IPS DF 6.9 (cell line): ENCODE measurements around the gene CRTAP.
"Not testable (repeated sequence)": the region's sequence is repeated elsewhere in the genome, so short reads cannot be mapped to it uniquely, and the experiment has no call there.

Source experiments
- DNase-seq: peaks from one replicate; pipeline ENCODE4 v3.0.0-alpha.2; 2013; ENCODE audit warnings: low read depth, low spot score
- H3K27ac ChIP-seq: one replicate; pipeline ENCODE4 v1.5.1; 2013; ENCODE audit warnings: low read length, control low read depth
- H3K27me3 ChIP-seq: 2 replicates; pipeline ENCODE4 v1.6.1; 2013; ENCODE audit warnings: mild to moderate bottlenecking, low read length; ENCODE audit not compliant: control insufficient read depth, insufficient read depth
- H3K36me3 ChIP-seq: 2 replicates; pipeline ENCODE4 v1.6.1; 2013; ENCODE audit warnings: low read length; ENCODE audit not compliant: control insufficient read depth, insufficient read depth
- H3K4me1 ChIP-seq: 2 replicates; pipeline ENCODE4 v1.6.1; 2013; ENCODE audit warnings: low read length; ENCODE audit not compliant: control insufficient read depth, insufficient read depth
- H3K4me3 ChIP-seq: 2 replicates; pipeline ENCODE4 v1.5.1; 2013; ENCODE audit warnings: mild to moderate bottlenecking, low read length
- H3K9me3 ChIP-seq: 2 replicates; pipeline ENCODE4 v1.6.1; 2013; ENCODE audit warnings: low read length, inconsistent platforms; ENCODE audit not compliant: control insufficient read depth, insufficient read depth
- WGBS: extraction: QIAGEN DNeasy Blood & Tissue Kit; methylation state at CpG from one replicate; pipeline ENCODE4 v1.1.7; 2013; ENCODE audit warnings: mixed read lengths, missing lambda C conversion rate; ENCODE audit not compliant: insufficient read length, insufficient coverage; 5-methylcytosine and 5-hydroxymethylcytosine counted together

CRTAP gene

GRCh38 chr3:33152363-33153360 lies 38.8 kb downstream of the CRTAP start:
- Histone ChIP-seq H3K27ac (no peak overlapping the region), H3K4me3 (no peak overlapping the region), H3K36me3 (no peaks in the 10 kb centered on the region), H3K4me1 (no peaks in the 10 kb centered on the region), H3K9me3 (no peaks in the 10 kb centered on the region), H3K27me3 (no peaks in the 10 kb centered on the region)
- DNase-seq, result no peak
- no CpG with 5 or more reads among the region's 19 CpGs for WGBS

- no peaks in the 10 kb centered on the region for H3K4me1 ChIP-seq
- H3K4me3 ChIP-seq, result no peak overlapping the region
- no peaks in the 10 kb centered on the region for H3K9me3 ChIP-seq
- no peak overlapping the region for H3K27ac ChIP-seq
- WGBS, result no CpG with 5 or more reads among the region's 4 CpGs
- no peaks in the 10 kb centered on the region for H3K36me3 ChIP-seq
- no peaks in the 10 kb centered on the region for H3K27me3 ChIP-seq
- DNase-seq, result no peak
Measured at GRCh38 chr3:33153782-33154181, 40.0 kb downstream of the CRTAP start.

- Histone ChIP-seq H3K4me1 (no peaks in the 10 kb centered on the region), H3K9me3 (no peaks in the 10 kb centered on the region), H3K36me3 (no peaks in the 10 kb centered on the region), H3K27ac (no peak overlapping the region), H3K27me3 (no peaks in the 10 kb centered on the region), H3K4me3 (no peak overlapping the region)
- WGBS, result no CpG with 5 or more reads among the region's 3 CpGs
- DNase-seq, result no peak
Measured at GRCh38 chr3:33155301-33155700, 41.5 kb downstream of the CRTAP start.

GRCh38 chr3:33159234-33159633 lies 45.4 kb downstream of the CRTAP start:
- WGBS, result no CpG with 5 or more reads among the region's 4 CpGs
- no peak overlapping the region for H3K27ac ChIP-seq
- H3K4me3 ChIP-seq, result no peak overlapping the region
- H3K9me3 ChIP-seq, result no peaks in the 10 kb centered on the region
- no peak for DNase-seq
- H3K27me3 ChIP-seq, result no peaks in the 10 kb centered on the region
- no peaks in the 10 kb centered on the region for H3K36me3 ChIP-seq
- H3K4me1 ChIP-seq, result no peaks in the 10 kb centered on the region

GRCh38 chr3:33159981-33160380 lies 46.2 kb downstream of the CRTAP start:
- no peak for DNase-seq
- no peaks in the 10 kb centered on the region for H3K4me1 ChIP-seq
- WGBS, result no CpG with 5 or more reads among the region's 3 CpGs
- H3K36me3 ChIP-seq, result no peaks in the 10 kb centered on the region
- no peaks in the 10 kb centered on the region for H3K27me3 ChIP-seq
- no peak overlapping the region for H3K27ac ChIP-seq
- H3K9me3 ChIP-seq, result no peaks in the 10 kb centered on the region
- no peak overlapping the region for H3K4me3 ChIP-seq

- not testable (repeated sequence) for H3K36me3 ChIP-seq, H3K9me3 ChIP-seq, H3K27me3 ChIP-seq, DNase-seq, H3K4me1 ChIP-seq, H3K4me3 ChIP-seq, H3K27ac ChIP-seq
- no CpG with 5 or more reads among the region's 5 CpGs for WGBS
Measured at GRCh38 chr3:33162621-33163020, 48.8 kb downstream of the CRTAP start.

GRCh38 chr3:33165372-33165771 lies 51.6 kb downstream of the CRTAP start:
- no peaks in the 10 kb centered on the region for H3K27me3 ChIP-seq
- no peak overlapping the region for H3K27ac ChIP-seq
- DNase-seq, result no peak
- no peaks in the 10 kb centered on the region for H3K9me3 ChIP-seq
- H3K4me3 ChIP-seq, result no peak overlapping the region
- H3K36me3 ChIP-seq, result no peaks in the 10 kb centered on the region
- no peaks in the 10 kb centered on the region for H3K4me1 ChIP-seq
- no CpG with 5 or more reads among the region's 1 CpG for WGBS

GRCh38 chr3:33166095-33166494 lies 52.3 kb downstream of the CRTAP start:
- H3K27ac ChIP-seq, result no peak overlapping the region
- H3K27me3 ChIP-seq, result no peaks in the 10 kb centered on the region
- no peak for DNase-seq
- WGBS, result no CpG with 5 or more reads among the region's 2 CpGs
- H3K4me3 ChIP-seq, result no peak overlapping the region
- no peaks in the 10 kb centered on the region for H3K4me1 ChIP-seq
- H3K36me3 ChIP-seq, result no peaks in the 10 kb centered on the region
- no peaks in the 10 kb centered on the region for H3K9me3 ChIP-seq

GRCh38 chr3:33167284-33167683 lies 53.5 kb downstream of the CRTAP start:
- Histone ChIP-seq H3K4me3 (no peak overlapping the region), H3K36me3 (no peaks in the 10 kb centered on the region), H3K27ac (no peak overlapping the region), H3K27me3 (no peaks in the 10 kb centered on the region), H3K4me1 (no peaks in the 10 kb centered on the region), H3K9me3 (no peaks in the 10 kb centered on the region)
- WGBS, result no CpG with 5 or more reads among the region's 3 CpGs
- no peak for DNase-seq

GRCh38 chr3:33167716-33168336 lies 54.0 kb downstream of the CRTAP start:
- Histone ChIP-seq H3K4me3 (no peak overlapping the region), H3K27me3 (no peaks in the 10 kb centered on the region), H3K4me1 (no peaks in the 10 kb centered on the region), H3K27ac (no peak overlapping the region), H3K36me3 (no peaks in the 10 kb centered on the region), H3K9me3 (no peaks in the 10 kb centered on the region)
- DNase-seq, result no peak
- no CpG with 5 or more reads among the region's 3 CpGs for WGBS
